K562 (cell line): ENCODE results near the gene SH3GLB2. TPM values are rescaled to one million over a fixed set of nuclear protein-coding genes. Genes with fewer than 3 reads are reported as not detected.

ENCODE experiments used
- ARNT ChIP-seq, 2 experiments: fragments of 450-650 bp; IDR thresholded peaks; 2 replicates each; pipeline ENCODE4 v1.6.1; 2016; ENCODE audit warnings: mild to moderate bottlenecking in 1 of 2
- ATF1 ChIP-seq, 2 experiments: fragments of 450-650 bp in 1 of 2; IDR thresholded peaks; 2 replicates each; pipeline ENCODE4 v1.6.1; 2016; ENCODE audit warnings: missing compliant biosample characterization in 1 of 2, missing genetic modification characterization in 1 of 2
- BHLHE40 ChIP-seq: IDR thresholded peaks from 2 replicates; pipeline ENCODE4 v1.6.1; 2011; ENCODE audit warnings: low read length, improper control_type of control experiment
- CBX8 ChIP-seq: fragments of 200-600 bp; sonication (generic); IDR thresholded peaks from 2 replicates; pipeline ENCODE4 v1.6.1; 2012; ENCODE audit warnings: borderline replicate concordance, mixed run types, low read depth, mild to moderate bottlenecking, moderate library complexity, mixed read lengths, low read length, control low read depth, inconsistent platforms; ENCODE audit not compliant: poor library complexity, severe bottlenecking; ENCODE audit errors: extremely low read depth
- CXXC5 ChIP-seq: fragments of 250-450 bp; sonication (Bioruptor Pico); IDR thresholded peaks from 2 replicates; pipeline ENCODE4 v1.8.0; 2022; ENCODE audit warnings: inconsistent platforms, mild to moderate bottlenecking, moderate library complexity
- DMBX1 ChIP-seq: fragments of 250-450 bp; sonication (Bioruptor Pico); IDR thresholded peaks from 2 replicates; pipeline ENCODE4 v1.8.0; 2022; ENCODE audit warnings: inconsistent platforms, mild to moderate bottlenecking, moderate library complexity, borderline replicate concordance
- EP400 ChIP-seq: fragments of 450-650 bp; IDR thresholded peaks from 2 replicates; pipeline ENCODE4 v1.6.1; 2017; ENCODE audit warnings: antibody characterized with exemption, mild to moderate bottlenecking, moderate library complexity
- FOSL1 ChIP-seq: fragments of 200-800 bp; sonication (Bioruptor generic); conservative IDR thresholded peaks from 2 replicates; pipeline ENCODE4 v1.6.1; 2016; ENCODE audit warnings: missing genetic modification characterization, missing compliant biosample characterization
- LCOR ChIP-seq: sonication (generic); formaldehyde crosslinking; IDR thresholded peaks from 2 replicates; pipeline ENCODE4 v1.8.0; 2022; ENCODE audit warnings: mild to moderate bottlenecking, missing genetic modification reagents
- NCOA4 ChIP-seq: fragments of 450-650 bp; IDR thresholded peaks from 2 replicates; pipeline ENCODE4 v1.6.1; 2018; ENCODE audit warnings: mild to moderate bottlenecking; ENCODE audit not compliant: partially characterized antibody
- NR2C2 ChIP-seq, 2 experiments: fragments of 200-800 bp in 1 of 2; sonication (Bioruptor generic) in 1 of 2; sonication (generic) in 1 of 2; formaldehyde crosslinking in 1 of 2; IDR thresholded peaks; 2 replicates each; pipeline versions ENCODE4 v1.6.1 to v1.8.0; 2016 to 2022; ENCODE audit warnings: mild to moderate bottlenecking in 1 of 2, missing compliant biosample characterization in 1 of 2, missing genetic modification characterization in 1 of 2, missing genetic modification reagents in 1 of 2
- NRF1 ChIP-seq, 2 experiments: fragments of 450-650 bp; IDR thresholded peaks in 1 of 2; conservative IDR thresholded peaks in 1 of 2; 2 replicates each; pipeline ENCODE4 v1.6.1; 2014; ENCODE audit warnings: mild to moderate bottlenecking in 2 of 2
- PHF20 ChIP-seq: fragments of 450-650 bp; IDR thresholded peaks from 2 replicates; pipeline ENCODE4 v1.6.1; 2018; ENCODE audit not compliant: partially characterized antibody
- PKNOX1 ChIP-seq: fragments of 450-650 bp; IDR thresholded peaks from 2 replicates; pipeline ENCODE4 v1.6.1; 2016
- RBM25 ChIP-seq: fragments of 200-400 bp; formaldehyde crosslinking; IDR thresholded peaks from 2 replicates; pipeline ENCODE4 v1.6.1; 2018; ENCODE audit warnings: low read length, low read depth, moderate library complexity; ENCODE audit not compliant: severe bottlenecking
- SIN3A ChIP-seq, 2 experiments: fragments of 150-350 bp in 1 of 2; IDR thresholded peaks; 2 replicates each; pipeline ENCODE4 v1.6.1; 2011 to 2016; ENCODE audit warnings: borderline replicate concordance in 2 of 2, low read depth in 2 of 2, low read length in 2 of 2, mild to moderate bottlenecking in 2 of 2, moderate library complexity in 2 of 2; ENCODE audit not compliant: control insufficient read depth in 1 of 2
- TEAD1 ChIP-seq, 2 experiments: fragments of 450-650 bp in 1 of 2; sonication (generic) in 1 of 2; formaldehyde crosslinking; IDR thresholded peaks; 2 replicates each; pipeline versions ENCODE4 v1.4.0 to v1.8.0; 2020 to 2022; ENCODE audit warnings: mild to moderate bottlenecking in 2 of 2, missing genetic modification reagents in 1 of 2
- USF1 ChIP-seq: sonication (generic); formaldehyde crosslinking; IDR thresholded peaks from 2 replicates; pipeline ENCODE4 v1.9.0; 2022; ENCODE audit warnings: mild to moderate bottlenecking, missing genetic modification reagents
- ZFX ChIP-seq: sonication (generic); formaldehyde crosslinking; IDR thresholded peaks from 2 replicates; pipeline ENCODE4 v1.8.0; 2022; ENCODE audit warnings: mild to moderate bottlenecking, missing genetic modification reagents, moderate library complexity
- ZNF644 ChIP-seq: fragments of 200-800 bp; sonication (Bioruptor generic); IDR thresholded peaks from 2 replicates; pipeline ENCODE4 v1.6.1; 2016; ENCODE audit warnings: low read depth, missing genetic modification characterization, missing compliant biosample characterization
- polyA plus RNA-seq, 8 experiments: library from polyadenylated mRNA; depleted of rRNA in 4 of 8; stranded (reverse) in 5 of 8; unstranded in 3 of 8; fragments of >200 nt; fragmentation: Nextera tagmentation in 2 of 8; fragmentation: Illumina TruSeq in 1 of 8; extraction: Ambion mirVana in 2 of 8; extraction: Trizol in 1 of 8; gene quantifications; 2 replicates each; pipeline versions ENCODE4 v1.2.1 to v1.2.3, GENCODE V29; 2011 to 2014; ENCODE audit warnings: inconsistent platforms in 1 of 8, missing spikeins in 1 of 8
- total RNA-seq, 7 experiments: library from RNA; depleted of rRNA in 6 of 7; stranded (reverse); fragments of >200 nt in 6 of 7; fragmentation: Illumina TruSeq in 2 of 7; extraction: Trizol in 2 of 7; gene quantifications; 2 replicates each; pipeline versions ENCODE4 v1.2.1 to v1.2.3, GENCODE V29; 2011 to 2021; ENCODE audit warnings: low replicate concordance in 1 of 7
- TF ChIP-seq, protein P1 (sequence below): sonication (generic); formaldehyde crosslinking; IDR thresholded peaks from 2 replicates; pipeline ENCODE4 v1.8.0; 2022; ENCODE audit warnings: mild to moderate bottlenecking, missing genetic modification reagents, borderline replicate concordance

SH3GLB2 gene
- total and polyA plus RNA-seq, 9 of the 15 experiments (the other 6 are each of a cell fraction or from before 2014, with no cell fraction given), result 0.20 to 118 (median 58.8) TPM

DNA sequence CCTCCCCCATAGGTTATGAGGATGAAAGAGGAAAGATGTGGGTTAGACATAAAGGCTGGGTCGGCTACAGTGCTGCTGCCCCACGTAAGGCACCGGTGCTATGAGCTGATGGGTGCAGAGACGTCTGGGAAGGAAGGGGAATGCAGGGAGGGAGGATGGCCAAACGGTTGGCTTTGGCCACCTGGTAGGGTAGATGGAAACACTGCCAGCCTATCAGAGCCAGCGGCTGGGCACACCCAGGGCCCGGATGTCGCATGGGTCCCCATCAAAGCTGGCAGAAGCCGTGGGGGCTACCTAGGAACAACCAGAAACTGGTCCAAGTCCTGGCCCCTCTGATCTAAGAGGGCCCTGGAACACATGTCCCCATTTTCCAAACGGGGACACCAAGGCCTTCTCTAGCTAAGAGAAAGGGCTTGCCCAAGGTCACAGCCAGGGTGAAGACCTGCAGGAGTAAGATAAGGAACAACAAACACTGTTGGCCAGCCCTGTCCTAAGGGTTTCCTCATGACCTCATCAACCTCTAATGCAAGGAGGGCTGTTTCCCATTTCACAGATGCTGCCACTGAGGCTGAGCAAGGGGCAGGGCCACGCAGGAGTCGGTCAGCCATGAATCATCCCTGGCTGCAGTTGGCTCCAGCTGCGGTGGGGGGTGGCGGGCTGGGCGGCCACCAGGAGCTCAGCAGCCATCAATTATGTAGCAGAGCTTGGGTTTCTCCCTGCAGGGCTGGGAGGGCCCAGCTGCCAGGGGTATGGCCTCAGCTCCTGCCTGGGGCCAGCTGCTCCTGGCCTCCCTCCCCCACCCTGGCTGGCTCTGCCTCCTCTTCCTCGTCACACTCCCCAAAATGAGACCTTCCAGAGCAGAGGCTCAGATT lies 4.9 kb downstream of the SH3GLB2 start (continued):
- TF ChIP-seq NR2C2 (CRISPR knock-in tag; IDR thresholded peaks at IDR 0.05) (0 out of 2 replicates have a peak, but pooled peaks have one; percentile 18), NR2C2 (tag; IDR thresholded peaks at IDR 0.05) (no peak; the same call in 1 of the 2 replicates), LCOR (CRISPR knock-in tag) (0 out of 2 replicates have a peak, but pooled peaks have one; percentile 66), CXXC5 (CRISPR knock-in tag) (peak; percentile 46; the same call in 1 of the 2 replicates), RBM25 (peak; percentile 97), ZFX (CRISPR knock-in tag) (0 out of 2 replicates have a peak, but pooled peaks have one; percentile 13), TEAD1 (CRISPR knock-in tag; IDR thresholded peaks at IDR 0.05) (peak in 1 of 2 experiments; percentile 77; a peak in 1 of 4 replicates), PKNOX1 (peak; percentile 92), SIN3A (IDR thresholded peaks at IDR 0.05; ENCODE audit: borderline replicate concordance in 2 of 2, control insufficient read depth in 1 of 2, low read depth in 2 of 2, low read length in 2 of 2) (peak; percentile 20 to 50; a peak in 2 of 4 replicates), ZNF644 (tag) (0 out of 2 replicates have a peak, but pooled peaks have one; percentile 47), NRF1 (conservative IDR thresholded peaks at IDR 0.05 in 1 of 2, IDR thresholded peaks at IDR 0.05 in 1 of 2) (peak; percentile 28 to 29; a peak in 2 of 4 replicates), FOSL1 (tag) (peak; percentile 88), PHF20 (peak; percentile 64), BHLHE40 (no peak), ATF1 (CRISPR knock-in tag; IDR thresholded peaks at IDR 0.05) (no peak), ATF1 (tag; IDR thresholded peaks at IDR 0.05) (peak; percentile 87), USF1 (CRISPR knock-in tag) (peak; percentile 38; the same call in 1 of the 2 replicates), ARNT (IDR thresholded peaks at IDR 0.05) (peak; percentile 39 to 81; a peak in 3 of 4 replicates), CBX8 (no peak), EP400 (peak; percentile 49; the same call in 1 of the 2 replicates), DMBX1 (CRISPR knock-in tag) (0 out of 2 replicates have a peak, but pooled peaks have one; percentile 40), NCOA4 (peak; percentile 83)
- TF ChIP-seq, protein P1, sequence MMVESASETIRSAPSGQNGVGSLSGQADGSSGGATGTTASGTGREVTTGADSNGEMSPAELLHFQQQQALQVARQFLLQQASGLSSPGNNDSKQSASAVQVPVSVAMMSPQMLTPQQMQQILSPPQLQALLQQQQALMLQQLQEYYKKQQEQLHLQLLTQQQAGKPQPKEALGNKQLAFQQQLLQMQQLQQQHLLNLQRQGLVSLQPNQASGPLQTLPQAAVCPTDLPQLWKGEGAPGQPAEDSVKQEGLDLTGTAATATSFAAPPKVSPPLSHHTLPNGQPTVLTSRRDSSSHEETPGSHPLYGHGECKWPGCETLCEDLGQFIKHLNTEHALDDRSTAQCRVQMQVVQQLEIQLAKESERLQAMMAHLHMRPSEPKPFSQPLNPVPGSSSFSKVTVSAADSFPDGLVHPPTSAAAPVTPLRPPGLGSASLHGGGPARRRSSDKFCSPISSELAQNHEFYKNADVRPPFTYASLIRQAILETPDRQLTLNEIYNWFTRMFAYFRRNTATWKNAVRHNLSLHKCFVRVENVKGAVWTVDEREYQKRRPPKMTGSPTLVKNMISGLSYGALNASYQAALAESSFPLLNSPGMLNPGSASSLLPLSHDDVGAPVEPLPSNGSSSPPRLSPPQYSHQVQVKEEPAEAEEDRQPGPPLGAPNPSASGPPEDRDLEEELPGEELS (CRISPR knock-in tag), result 0 out of 2 replicates have a peak, but pooled peaks have one; percentile 74
